22Rv1 (cell line): ENCODE data around the gene RASD1.

Source experiments
- CTCF ChIP-seq: fragments of 450-650 bp; IDR thresholded peaks from 2 replicates; pipeline ENCODE4 v1.5.1; 2017; ENCODE audit warnings: mild to moderate bottlenecking
- ZFX ChIP-seq: fragments of 450-650 bp; IDR thresholded peaks from 2 replicates; pipeline ENCODE4 v1.6.1; 2017; ENCODE audit warnings: antibody characterized with exemption, borderline replicate concordance

- TF ChIP-seq CTCF (no peak), ZFX (no peak)
These were observed 32.4 kb downstream of the RASD1 start for GRCh38 chr17:17463821-17464220.
